ENCODE results near the gene CDK6. TPM values are rescaled to one million over a fixed set of nuclear protein-coding genes. Genes with fewer than 3 reads are reported as not detected.

Gene CDK6
- total RNA-seq, 4 donors from 2014 or later: 19.7 to 51.1 (median 33.8) TPM

DNA sequence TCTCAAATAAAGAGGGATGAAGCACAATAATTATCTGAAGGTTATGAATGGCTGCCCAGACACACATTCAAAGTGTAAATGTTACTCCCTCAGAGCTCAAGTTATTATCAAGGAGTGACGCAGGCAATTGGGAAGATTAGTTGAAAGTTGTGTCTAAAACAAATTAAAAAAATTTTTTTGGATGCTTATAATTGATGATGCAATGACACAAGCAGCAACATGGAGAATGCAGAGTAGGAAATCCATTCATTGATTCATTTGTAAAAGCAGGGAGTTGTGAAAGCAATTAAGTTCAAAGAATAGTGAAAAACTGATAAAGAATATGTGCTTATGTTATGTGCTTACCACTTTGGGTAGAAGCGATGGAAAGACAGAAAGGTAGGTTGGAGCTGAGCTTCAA lies 120.4 kb downstream of the CDK6 start:
- H3K9me3 ChIP-seq: no peaks in the 10 kb centered on the region
- no peaks in the 10 kb centered on the region for H3K27me3 ChIP-seq
- H3K4me1 ChIP-seq: peaks cover 2 to 47% (median 6%) of the 10 kb centered on the region in 3 donors
- H3K36me3 ChIP-seq: no peaks in the 10 kb centered on the region
- peak overlapping the region; percentile 18 to 86 (median 54) for H3K27ac ChIP-seq
- WGBS, 2 donors (ENCODE audit: low coverage in 1 of 2): 68 to 71% methylated on average over 2 of the region's 2 CpGs
- no peak for ATAC-seq
- TF ChIP-seq POLR2AphosphoS5 (IDR thresholded peaks at IDR 0.05) (no peak), POLR2A (IDR thresholded peaks at IDR 0.05) (no peak), EP300 (IDR thresholded peaks at IDR 0.05) (no peak)
- TF ChIP-seq, protein P1, sequence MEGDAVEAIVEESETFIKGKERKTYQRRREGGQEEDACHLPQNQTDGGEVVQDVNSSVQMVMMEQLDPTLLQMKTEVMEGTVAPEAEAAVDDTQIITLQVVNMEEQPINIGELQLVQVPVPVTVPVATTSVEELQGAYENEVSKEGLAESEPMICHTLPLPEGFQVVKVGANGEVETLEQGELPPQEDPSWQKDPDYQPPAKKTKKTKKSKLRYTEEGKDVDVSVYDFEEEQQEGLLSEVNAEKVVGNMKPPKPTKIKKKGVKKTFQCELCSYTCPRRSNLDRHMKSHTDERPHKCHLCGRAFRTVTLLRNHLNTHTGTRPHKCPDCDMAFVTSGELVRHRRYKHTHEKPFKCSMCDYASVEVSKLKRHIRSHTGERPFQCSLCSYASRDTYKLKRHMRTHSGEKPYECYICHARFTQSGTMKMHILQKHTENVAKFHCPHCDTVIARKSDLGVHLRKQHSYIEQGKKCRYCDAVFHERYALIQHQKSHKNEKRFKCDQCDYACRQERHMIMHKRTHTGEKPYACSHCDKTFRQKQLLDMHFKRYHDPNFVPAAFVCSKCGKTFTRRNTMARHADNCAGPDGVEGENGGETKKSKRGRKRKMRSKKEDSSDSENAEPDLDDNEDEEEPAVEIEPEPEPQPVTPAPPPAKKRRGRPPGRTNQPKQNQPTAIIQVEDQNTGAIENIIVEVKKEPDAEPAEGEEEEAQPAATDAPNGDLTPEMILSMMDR (IDR thresholded peaks at IDR 0.05): no peak
- H3K4me3 ChIP-seq: no peak overlapping the region

GRCh38 chr7:92714767-92715166 lies 121.6 kb downstream of the CDK6 start:
- WGBS, 2 donors (ENCODE audit: low coverage in 1 of 2): 41 to 43% methylated on average over 3 of the region's 3 CpGs
- peaks cover 0 to 47% (median 6%) of the 10 kb centered on the region in 3 donors for H3K4me1 ChIP-seq
- H3K27me3 ChIP-seq: no peaks in the 10 kb centered on the region
- no peaks in the 10 kb centered on the region for H3K36me3 ChIP-seq
- peak overlapping the region in 3 of 4 donors; percentile 7 to 86 (median 40) for H3K27ac ChIP-seq
- no peak overlapping the region for H3K4me3 ChIP-seq
- no peaks in the 10 kb centered on the region for H3K9me3 ChIP-seq
- no peak for TF ChIP-seq POLR2A (IDR thresholded peaks at IDR 0.05)
- TF ChIP-seq, protein P1 (IDR thresholded peaks at IDR 0.05): no peak
- no peak for TF ChIP-seq EP300 (IDR thresholded peaks at IDR 0.05)
- no peak for TF ChIP-seq POLR2AphosphoS5 (IDR thresholded peaks at IDR 0.05)
- no peak for ATAC-seq

GRCh38 chr7:92714280-92714679 lies 122.1 kb downstream of the CDK6 start:
- no peak for TF ChIP-seq POLR2A (IDR thresholded peaks at IDR 0.05)
- no peak for TF ChIP-seq POLR2AphosphoS5 (IDR thresholded peaks at IDR 0.05)
- TF ChIP-seq EP300 (IDR thresholded peaks at IDR 0.05): no peak
- TF ChIP-seq, protein P1 (IDR thresholded peaks at IDR 0.05): no peak
- no peaks in the 10 kb centered on the region for H3K36me3 ChIP-seq
- H3K4me3 ChIP-seq: no peak overlapping the region
- peaks cover 0 to 47% (median 6%) of the 10 kb centered on the region in 3 donors for H3K4me1 ChIP-seq
- no peaks in the 10 kb centered on the region for H3K9me3 ChIP-seq
- ATAC-seq: no peak
- peak overlapping the region in 3 of 4 donors; percentile 40 to 86 (median 65) for H3K27ac ChIP-seq
- 66 to 71% methylated on average over 2 to 3 of the region's 3 CpGs for WGBS, 2 donors (ENCODE audit: low coverage in 1 of 2)
- H3K27me3 ChIP-seq: no peaks in the 10 kb centered on the region

- 89 to 96% methylated on average over 3 to 4 of the region's 4 CpGs for WGBS, 2 donors (ENCODE audit: low coverage in 1 of 2)
- no peak overlapping the region for H3K4me3 ChIP-seq
- H3K9me3 ChIP-seq: no peaks in the 10 kb centered on the region
- no peaks in the 10 kb centered on the region for H3K36me3 ChIP-seq
- H3K27me3 ChIP-seq: no peaks in the 10 kb centered on the region
- TF ChIP-seq EP300 (IDR thresholded peaks at IDR 0.05) (no peak), POLR2AphosphoS5 (IDR thresholded peaks at IDR 0.05) (no peak), POLR2A (IDR thresholded peaks at IDR 0.05) (no peak)
- TF ChIP-seq, protein P1 (IDR thresholded peaks at IDR 0.05): no peak
- H3K27ac ChIP-seq: no peak overlapping the region
- H3K4me1 ChIP-seq: peaks cover 0 to 14% (median 6%) of the 10 kb centered on the region in 3 donors
- no peak for ATAC-seq
These were observed 126.5 kb downstream of the CDK6 start for GRCh38 chr7:92709912-92710311.

DNA sequence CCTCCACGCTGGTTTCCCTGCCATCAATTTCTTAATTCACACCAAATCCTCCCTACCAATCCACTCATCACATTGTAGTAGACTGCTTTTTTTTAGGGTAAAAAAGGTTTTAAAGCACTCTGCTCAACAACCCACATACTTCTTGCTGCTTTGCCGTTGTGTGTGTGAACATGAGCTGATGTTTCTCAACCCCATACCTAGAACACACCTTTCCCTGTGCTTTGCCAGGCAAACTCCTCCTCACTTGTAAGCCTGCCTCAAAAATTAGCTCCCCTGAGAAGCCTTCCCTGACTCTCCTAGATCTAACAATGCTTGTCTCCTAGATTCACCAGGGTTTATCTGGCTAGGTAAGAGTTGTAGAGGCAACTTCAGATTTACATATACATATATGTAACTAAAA lies 127.2 kb downstream of the CDK6 start:
- TF ChIP-seq POLR2AphosphoS5 (IDR thresholded peaks at IDR 0.05): no peak
- no peak for TF ChIP-seq POLR2A (IDR thresholded peaks at IDR 0.05)
- peaks cover 0 to 6% (median 0%) of the 10 kb centered on the region in 3 donors for H3K4me1 ChIP-seq
- no peaks in the 10 kb centered on the region for H3K27me3 ChIP-seq
- H3K27ac ChIP-seq: no peak overlapping the region
- no peak overlapping the region for H3K4me3 ChIP-seq
- 95 to 100% methylated on average over 2 of the region's 2 CpGs for WGBS, 2 donors (ENCODE audit: low coverage in 1 of 2)
- no peak for ATAC-seq
- H3K9me3 ChIP-seq: no peaks in the 10 kb centered on the region
- no peaks in the 10 kb centered on the region for H3K36me3 ChIP-seq

All from gastroesophageal sphincter (tissue), 4 donors.